Osteoblast (primary cell): ENCODE results near the gene C5AR1. TPM values are rescaled to one million over a fixed set of nuclear protein-coding genes. Genes with fewer than 3 reads are reported as not detected.
A peak's percentile ranks its signal among the peaks of the same experiment; 100 is the strongest.
"Not testable (repeated sequence)": the region's sequence is repeated elsewhere in the genome, so short reads cannot be mapped to it uniquely, and the experiment has no call there.

Source experiments
- DNase-seq: peaks from one replicate; pipeline ENCODE4 v3.0.0; 2011; ENCODE audit warnings: low spot score, mixed read lengths; ENCODE audit not compliant: insufficient read length; ENCODE audit errors: missing footprints
- H2AFZ ChIP-seq: 2 replicates; pipeline ENCODE4 v1.6.0; 2011; ENCODE audit warnings: mild to moderate bottlenecking, low read length
- H3K27ac ChIP-seq: 2 replicates; pipeline ENCODE4 v1.5.1; 2011; ENCODE audit warnings: mild to moderate bottlenecking, low read depth, low read length, moderate library complexity
- H3K27me3 ChIP-seq: 2 replicates; pipeline ENCODE4 v1.6.0; 2012; ENCODE audit warnings: mild to moderate bottlenecking, control low read depth, inconsistent platforms, low read length, moderate library complexity; ENCODE audit not compliant: insufficient read depth
- H3K36me3 ChIP-seq: 2 replicates; pipeline ENCODE4 v1.5.1; 2011; ENCODE audit warnings: mild to moderate bottlenecking, low read length, control low read depth, moderate library complexity; ENCODE audit not compliant: insufficient read depth
- H3K4me1 ChIP-seq: 2 replicates; pipeline ENCODE4 v1.5.1; 2011; ENCODE audit warnings: mild to moderate bottlenecking, low read length, control low read depth, moderate library complexity; ENCODE audit not compliant: insufficient read depth
- H3K4me2 ChIP-seq: 2 replicates; pipeline ENCODE4 v1.6.0; 2011; ENCODE audit warnings: mild to moderate bottlenecking, low read length; ENCODE audit not compliant: insufficient read depth
- H3K4me3 ChIP-seq: fragments of 200-600 bp; sonication (generic); 3 replicates; pipeline ENCODE4 v1.5.1; 2012; ENCODE audit warnings: mild to moderate bottlenecking, low read length, inconsistent platforms; ENCODE audit not compliant: insufficient read depth
- H3K79me2 ChIP-seq: 2 replicates; pipeline ENCODE4 v1.6.0; 2012; ENCODE audit warnings: mild to moderate bottlenecking, low read length, control low read depth, inconsistent platforms; ENCODE audit not compliant: insufficient read depth
- H3K9me3 ChIP-seq: 2 replicates; pipeline ENCODE4 v1.5.1; 2011; ENCODE audit warnings: low read depth, low read length, control low read depth
- H4K20me1 ChIP-seq: 2 replicates; pipeline ENCODE4 v1.6.0; 2012; ENCODE audit warnings: mild to moderate bottlenecking, low read length, control low read depth; ENCODE audit not compliant: insufficient read depth
- total RNA-seq: library from RNA; depleted of rRNA; stranded (reverse); fragments of >200 nt; gene quantifications from 2 replicates; pipeline ENCODE4 v1.2.3, GENCODE V29; 2012
- TF ChIP-seq, protein P1 (sequence below): IDR thresholded peaks from 2 replicates; pipeline ENCODE4 v1.5.1; 2011; ENCODE audit warnings: mild to moderate bottlenecking, low read depth, low read length, moderate library complexity; ENCODE audit errors: extremely low read depth

Gene C5AR1
- total RNA-seq, 1 donor = 0.72 TPM

DNA sequence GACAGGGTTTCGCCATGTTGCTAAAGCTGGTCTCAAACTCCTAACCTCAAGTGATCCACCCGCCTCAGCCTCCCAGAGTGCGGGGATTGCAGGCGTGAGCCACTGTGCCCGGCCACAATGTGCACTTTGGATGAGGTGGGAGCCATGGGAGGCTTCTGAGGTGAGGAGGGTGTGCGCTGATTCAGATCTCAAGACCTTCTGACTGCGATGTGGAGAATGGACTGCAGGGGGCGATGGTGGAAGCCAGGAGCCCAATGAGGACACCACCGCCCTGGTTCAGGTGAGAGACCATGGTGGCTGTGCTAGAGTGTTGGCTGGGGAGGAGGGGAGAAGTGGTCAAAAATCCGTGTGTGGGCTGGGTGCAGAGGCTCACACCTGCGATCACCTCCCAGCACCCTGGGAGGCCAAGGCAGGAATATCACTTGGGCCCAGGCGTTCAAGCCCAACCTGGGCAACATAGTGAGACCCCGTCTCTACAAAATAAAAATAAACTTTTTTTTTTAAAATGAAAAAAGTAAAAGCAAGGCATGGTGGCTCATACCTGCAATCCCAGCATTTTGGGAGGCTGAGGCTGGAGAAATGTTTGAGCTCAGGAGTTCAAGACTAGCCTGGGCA lies 29.4 kb upstream of the C5AR1 start:
- Histone ChIP-seq H3K4me1 (peaks cover 29% of the 10 kb centered on the region), H4K20me1 (peaks cover 13% of the 10 kb centered on the region), H2AFZ (no peak overlapping the region), H3K4me2 (no peak overlapping the region), H3K9me3 (no peaks in the 10 kb centered on the region), H3K27ac (no peak overlapping the region), H3K36me3 (no peaks in the 10 kb centered on the region), H3K79me2 (no peaks in the 10 kb centered on the region), H3K4me3 (no peak overlapping the region), H3K27me3 (no peaks in the 10 kb centered on the region)
- TF ChIP-seq, protein P1, sequence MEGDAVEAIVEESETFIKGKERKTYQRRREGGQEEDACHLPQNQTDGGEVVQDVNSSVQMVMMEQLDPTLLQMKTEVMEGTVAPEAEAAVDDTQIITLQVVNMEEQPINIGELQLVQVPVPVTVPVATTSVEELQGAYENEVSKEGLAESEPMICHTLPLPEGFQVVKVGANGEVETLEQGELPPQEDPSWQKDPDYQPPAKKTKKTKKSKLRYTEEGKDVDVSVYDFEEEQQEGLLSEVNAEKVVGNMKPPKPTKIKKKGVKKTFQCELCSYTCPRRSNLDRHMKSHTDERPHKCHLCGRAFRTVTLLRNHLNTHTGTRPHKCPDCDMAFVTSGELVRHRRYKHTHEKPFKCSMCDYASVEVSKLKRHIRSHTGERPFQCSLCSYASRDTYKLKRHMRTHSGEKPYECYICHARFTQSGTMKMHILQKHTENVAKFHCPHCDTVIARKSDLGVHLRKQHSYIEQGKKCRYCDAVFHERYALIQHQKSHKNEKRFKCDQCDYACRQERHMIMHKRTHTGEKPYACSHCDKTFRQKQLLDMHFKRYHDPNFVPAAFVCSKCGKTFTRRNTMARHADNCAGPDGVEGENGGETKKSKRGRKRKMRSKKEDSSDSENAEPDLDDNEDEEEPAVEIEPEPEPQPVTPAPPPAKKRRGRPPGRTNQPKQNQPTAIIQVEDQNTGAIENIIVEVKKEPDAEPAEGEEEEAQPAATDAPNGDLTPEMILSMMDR = peak; percentile 31
- no peak for DNase-seq

DNA sequence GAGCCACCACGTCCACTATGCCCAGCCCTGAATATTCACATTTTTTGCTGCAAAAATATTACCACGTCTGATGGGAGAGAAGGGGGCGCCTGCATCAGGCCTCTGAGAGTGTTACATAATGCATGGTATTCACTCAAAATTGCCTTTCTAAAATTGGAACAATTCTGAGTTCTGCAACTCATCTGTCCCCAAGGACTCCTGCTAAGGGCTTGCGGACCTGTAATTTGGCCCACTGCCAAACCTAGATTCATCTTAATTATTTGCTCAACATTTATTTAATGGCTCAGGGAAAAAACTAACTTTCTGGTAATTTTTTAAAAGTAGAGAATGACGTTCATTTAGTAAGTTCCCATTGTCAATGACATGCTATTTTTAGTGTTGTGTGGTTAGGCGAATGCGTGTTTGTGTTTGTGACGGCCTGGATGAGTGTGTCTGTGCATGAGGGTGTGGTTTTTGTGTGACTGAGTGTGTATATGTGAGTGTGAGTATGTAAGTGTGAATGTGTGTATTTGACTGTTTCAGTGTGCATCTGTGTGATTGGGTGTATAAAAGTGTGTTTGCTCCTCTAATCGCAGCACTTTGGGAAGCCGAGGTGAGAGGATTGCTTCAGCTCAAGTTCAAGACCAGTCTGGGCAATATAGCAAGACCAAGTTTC lies 26.1 kb upstream of the C5AR1 start:
- H3K79me2 ChIP-seq = no peaks in the 10 kb centered on the region
- no peak for DNase-seq
- H2AFZ ChIP-seq = no peak overlapping the region

GRCh38 chr19:47284324-47284899 lies 25.2 kb upstream of the C5AR1 start:
- TF ChIP-seq, protein P1 = peak; percentile 90

More for the DNA sequence above, 26.1 kb upstream of the C5AR1 start:
- Histone ChIP-seq H3K27ac (no peak overlapping the region), H4K20me1 (peaks cover 3% of the 10 kb centered on the region), H3K27me3 (no peaks in the 10 kb centered on the region), H3K36me3 (no peaks in the 10 kb centered on the region), H3K9me3 (no peaks in the 10 kb centered on the region), H3K4me2 (no peak overlapping the region), H3K4me3 (no peak overlapping the region), H3K4me1 (peaks cover under 1% of the 10 kb centered on the region)
- TF ChIP-seq, protein P1 = no peak

DNA sequence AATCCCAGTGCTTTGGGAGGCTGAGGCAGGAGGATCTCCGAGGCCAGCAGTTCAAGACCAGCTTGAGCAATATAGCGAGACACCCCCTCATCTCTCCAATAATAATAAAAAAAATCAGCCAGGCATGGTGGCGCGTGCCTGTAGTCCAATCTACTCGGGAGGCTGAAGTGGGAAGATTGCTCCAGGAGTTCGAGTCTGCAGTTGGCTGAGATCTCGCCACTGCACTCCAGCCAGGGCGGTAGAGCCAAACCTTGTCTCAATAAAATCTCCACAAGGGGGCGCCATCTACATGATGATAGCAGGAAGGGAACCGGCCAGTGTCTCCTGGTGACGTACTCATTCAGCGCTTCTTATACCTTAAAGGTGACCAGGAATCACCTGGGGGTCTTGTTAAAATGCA lies 13.6 kb upstream of the C5AR1 start:
- DNase-seq = peak; percentile 83
- no peaks in the 10 kb centered on the region for H4K20me1 ChIP-seq
- H3K36me3 ChIP-seq = no peaks in the 10 kb centered on the region
- TF ChIP-seq, protein P1 = peak; percentile 72
- no peaks in the 10 kb centered on the region for H3K9me3 ChIP-seq
- no peak overlapping the region for H3K4me3 ChIP-seq
- no peaks in the 10 kb centered on the region for H3K27me3 ChIP-seq
- no peaks in the 10 kb centered on the region for H3K79me2 ChIP-seq
- no peak overlapping the region for H3K4me2 ChIP-seq
- no peak overlapping the region for H3K27ac ChIP-seq
- H3K4me1 ChIP-seq = no peaks in the 10 kb centered on the region
- H2AFZ ChIP-seq = no peak overlapping the region

More at GRCh38 chr19:47284324-47284899, 25.2 kb upstream of the C5AR1 start:
- Histone ChIP-seq H3K27me3 (no peaks in the 10 kb centered on the region), H4K20me1 (peaks cover 3% of the 10 kb centered on the region), H3K27ac (no peak overlapping the region), H3K4me2 (no peak overlapping the region), H3K79me2 (no peaks in the 10 kb centered on the region), H3K36me3 (no peaks in the 10 kb centered on the region), H2AFZ (no peak overlapping the region), H3K4me3 (no peak overlapping the region), H3K4me1 (peaks cover 7% of the 10 kb centered on the region), H3K9me3 (no peaks in the 10 kb centered on the region)
- DNase-seq = peak; percentile 79

DNA sequence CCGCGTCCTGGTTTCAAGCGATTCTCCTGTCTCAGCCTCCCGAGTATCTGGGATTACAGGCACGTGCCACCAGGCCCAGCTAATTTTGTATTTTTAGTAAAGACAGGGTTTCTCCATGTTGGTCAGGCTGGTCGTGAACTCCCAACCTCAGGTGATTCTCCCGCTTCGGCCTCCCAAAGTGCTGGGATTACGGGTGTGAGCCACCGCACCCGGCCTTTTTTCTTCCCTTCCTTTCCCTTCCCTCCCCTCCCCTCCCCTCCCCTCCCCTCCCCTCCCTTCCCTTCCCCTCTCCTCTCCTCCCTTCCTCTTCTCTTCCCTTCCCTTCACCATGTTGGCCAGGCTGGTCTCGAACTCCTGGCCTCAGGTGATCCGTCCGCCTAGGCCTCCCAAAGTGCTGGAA lies 8.8 kb upstream of the C5AR1 start:
- H3K9me3 ChIP-seq, H3K36me3 ChIP-seq, H3K27ac ChIP-seq, H3K4me1 ChIP-seq, H3K79me2 ChIP-seq, H3K4me3 ChIP-seq, H2AFZ ChIP-seq, H3K4me2 ChIP-seq, DNase-seq, H4K20me1 ChIP-seq, H3K27me3 ChIP-seq: not testable (repeated sequence)
